ENCODE results near the gene ZNF487. TPM values are rescaled to one million over a fixed set of nuclear protein-coding genes. Genes with fewer than 3 reads are reported as not detected.
"Not testable (repeated sequence)": the region's sequence is repeated elsewhere in the genome, so short reads cannot be mapped to it uniquely, and the experiment has no call there.

ZNF487 gene
- total RNA-seq = 2.0 and 2.2 TPM in 2 replicates

DNA sequence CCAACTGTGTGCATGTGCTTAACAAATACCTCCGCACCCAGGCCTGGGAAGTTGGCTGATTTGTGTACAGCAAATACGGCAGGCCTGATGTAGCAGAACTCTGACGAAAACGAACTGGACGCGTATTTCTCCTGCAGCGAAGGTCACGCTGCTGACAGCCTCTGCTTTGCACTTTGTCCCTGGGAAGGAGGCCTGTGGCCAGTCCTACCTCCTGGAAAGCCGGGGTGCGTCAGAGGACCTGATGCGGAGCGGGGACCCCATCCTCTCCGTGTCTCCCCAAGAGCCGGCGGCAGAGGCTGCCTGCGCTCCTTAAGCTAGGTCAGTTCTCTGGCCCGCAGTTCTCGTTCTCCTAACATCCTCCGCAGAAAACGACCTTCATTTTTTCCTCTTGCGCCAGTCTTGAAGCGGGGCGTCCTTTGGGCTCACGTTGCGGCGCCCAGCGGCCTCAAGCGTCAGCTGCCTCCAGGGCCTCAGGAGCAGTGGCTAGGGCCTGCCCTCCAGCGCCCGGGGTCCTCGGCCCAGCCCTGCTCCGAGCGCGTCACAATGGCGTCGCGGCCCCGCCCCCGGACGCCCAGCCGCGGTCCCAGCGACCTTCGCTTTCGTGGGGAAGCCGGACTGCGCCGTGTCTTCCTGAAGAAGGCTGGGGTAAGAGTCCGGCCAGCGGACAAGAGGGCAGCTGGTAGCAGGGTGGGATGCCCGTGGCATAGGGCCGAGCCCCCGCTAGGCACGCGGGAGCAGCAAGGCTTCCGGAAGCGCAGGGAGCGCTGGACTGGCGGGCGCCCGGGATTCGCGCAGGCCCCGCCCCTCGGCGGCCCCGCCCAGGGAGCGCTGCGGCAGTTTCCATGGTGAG is at the start of gene ZNF487:
Gene ZNF487, plus strand, starts transcription at position 821 of the 850 bp plus-strand sequence. CDS start 38,703 bp downstream, outside the sequence.
- Mint-ChIP-seq H3K27ac (peak within 1 kb of the TSS; percentile 94), H3K4me3 (ENCODE audit: low read depth) (peak within 1 kb of the TSS; percentile 87), H3K4me1 (ENCODE audit: low read depth) (peaks cover 5% of the 10 kb centered on the region), H3K36me3 (ENCODE audit: low read depth) (peaks cover 3% of the 10 kb centered on the region), H3K27me3 (ENCODE audit: low read depth) (no peaks in the 10 kb centered on the region), H3K9me3 (no peaks in the 10 kb centered on the region)
- DNase-seq (ENCODE audit: low spot score) = peak; percentile 88
- intact Hi-C loops (cut with micrococcal nuclease) = loop anchor here (1.0 to 2.0 kb wide), 3 partner anchors 16 to 40 kb away; partner anchors contain the start of gene HNRNPF

DNA sequence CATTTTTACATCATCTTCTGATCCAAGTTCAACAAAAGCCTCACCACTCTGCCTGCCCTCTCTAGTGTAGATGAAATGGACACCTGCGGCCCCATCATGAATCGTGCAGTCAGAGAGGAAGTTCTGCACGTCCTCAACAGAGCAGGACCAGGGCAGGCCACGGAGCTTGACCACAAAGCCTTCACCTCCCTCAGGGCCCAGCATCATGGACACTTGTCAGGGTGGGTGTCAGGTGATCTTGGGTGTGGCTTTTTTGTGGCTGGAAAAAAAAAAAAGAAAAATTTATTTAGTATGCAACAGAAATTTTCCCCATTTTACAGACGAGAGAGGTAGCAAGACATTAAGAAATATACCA is 49.3 kb upstream of the ZNF487 start:
- intact Hi-C loops (cut with micrococcal nuclease) = no loop called here
- no peaks in the 10 kb centered on the region for H3K27me3 Mint-ChIP-seq (ENCODE audit: low read depth)
- H3K27ac Mint-ChIP-seq = peak overlapping the region; percentile 25
- no peaks in the 10 kb centered on the region for H3K9me3 Mint-ChIP-seq
- DNase-seq (ENCODE audit: low spot score) = no peak
- peaks cover 83% of the 10 kb centered on the region for H3K36me3 Mint-ChIP-seq (ENCODE audit: low read depth)
- no peak overlapping the region for H3K4me3 Mint-ChIP-seq (ENCODE audit: low read depth)
- peaks cover 37% of the 10 kb centered on the region for H3K4me1 Mint-ChIP-seq (ENCODE audit: low read depth)

DNA sequence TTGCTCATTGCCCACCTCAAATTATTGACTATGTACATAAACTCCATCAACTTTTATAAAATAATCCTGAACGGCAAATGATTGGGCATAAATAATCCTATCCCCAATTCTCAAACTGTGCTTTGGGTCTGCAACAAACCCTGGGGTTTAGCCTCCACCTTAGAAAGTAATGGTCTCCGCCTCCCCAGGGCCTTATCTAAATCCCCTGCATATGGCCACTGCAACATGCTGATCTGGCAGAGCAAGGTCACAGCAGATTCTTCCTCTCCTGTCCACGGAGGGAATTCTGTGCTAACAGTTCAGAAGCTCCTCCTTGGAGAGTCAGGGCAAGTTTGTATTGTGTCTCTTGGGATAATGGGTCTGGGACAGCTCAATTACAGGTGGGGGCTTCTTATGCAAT is 47.0 kb upstream of the ZNF487 start:
- no peaks in the 10 kb centered on the region for H3K27me3 Mint-ChIP-seq (ENCODE audit: low read depth)
- peaks cover 94% of the 10 kb centered on the region for H3K36me3 Mint-ChIP-seq (ENCODE audit: low read depth)
- intact Hi-C loops (cut with micrococcal nuclease) = no loop called here
- H3K4me3 Mint-ChIP-seq (ENCODE audit: low read depth) = no peak overlapping the region
- H3K27ac Mint-ChIP-seq = peak overlapping the region; percentile 12
- peaks cover 50% of the 10 kb centered on the region for H3K4me1 Mint-ChIP-seq (ENCODE audit: low read depth)
- H3K9me3 Mint-ChIP-seq = no peaks in the 10 kb centered on the region
- DNase-seq (ENCODE audit: low spot score) = no peak

DNA sequence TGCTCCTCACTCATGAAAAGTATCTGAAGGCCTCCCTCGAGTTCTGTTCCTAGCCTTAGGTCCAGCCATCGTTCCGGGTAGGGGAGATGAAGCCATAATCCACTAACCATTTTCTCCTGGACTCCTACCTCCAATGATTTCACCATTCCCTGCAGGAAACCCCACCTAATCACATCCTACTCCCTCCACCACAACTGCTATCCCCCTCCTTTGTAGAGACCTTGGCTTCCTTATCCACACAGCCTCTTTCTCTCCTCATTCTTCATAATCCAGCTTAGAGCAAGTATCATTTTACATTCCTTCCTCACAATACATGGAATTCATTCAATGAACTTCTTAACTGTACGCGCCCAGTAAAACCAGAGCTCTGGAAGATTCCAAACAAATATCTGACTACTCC is 46.6 kb upstream of the ZNF487 start:
- peaks cover 55% of the 10 kb centered on the region for H3K4me1 Mint-ChIP-seq (ENCODE audit: low read depth)
- DNase-seq (ENCODE audit: low spot score) = no peak
- H3K36me3 Mint-ChIP-seq (ENCODE audit: low read depth) = peaks cover 96% of the 10 kb centered on the region
- intact Hi-C loops (cut with micrococcal nuclease) = no loop called here
- peak overlapping the region; percentile 12 for H3K27ac Mint-ChIP-seq
- no peaks in the 10 kb centered on the region for H3K9me3 Mint-ChIP-seq
- H3K4me3 Mint-ChIP-seq (ENCODE audit: low read depth) = no peak overlapping the region
- H3K27me3 Mint-ChIP-seq (ENCODE audit: low read depth) = no peaks in the 10 kb centered on the region

DNA sequence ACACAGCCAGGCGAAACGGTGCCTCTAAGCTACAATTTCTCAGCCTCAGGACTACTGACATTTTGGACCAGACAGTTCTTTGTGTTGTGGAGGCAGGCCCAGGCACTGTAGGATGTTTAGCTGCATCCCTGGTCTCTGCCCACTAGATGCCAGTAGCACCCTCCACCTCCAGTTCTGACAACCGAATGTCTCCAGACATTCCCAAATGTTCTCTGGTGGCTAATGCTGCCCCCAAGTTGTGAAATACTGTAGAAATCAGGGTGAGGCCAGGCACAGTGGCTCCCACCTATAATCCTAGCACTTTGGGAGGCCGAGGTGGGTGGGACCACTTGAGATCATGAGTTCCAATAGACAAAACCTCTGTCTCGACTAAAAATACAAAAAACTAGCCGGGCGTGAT is 46.2 kb upstream of the ZNF487 start:
- peaks cover 55% of the 10 kb centered on the region for H3K4me1 Mint-ChIP-seq (ENCODE audit: low read depth)
- intact Hi-C loops (cut with micrococcal nuclease) = no loop called here
- no peak overlapping the region for H3K4me3 Mint-ChIP-seq (ENCODE audit: low read depth)
- H3K27ac Mint-ChIP-seq = peak overlapping the region; percentile 10
- DNase-seq (ENCODE audit: low spot score) = no peak
- H3K9me3 Mint-ChIP-seq = no peaks in the 10 kb centered on the region
- H3K27me3 Mint-ChIP-seq (ENCODE audit: low read depth) = no peaks in the 10 kb centered on the region
- peaks cover 96% of the 10 kb centered on the region for H3K36me3 Mint-ChIP-seq (ENCODE audit: low read depth)

DNA sequence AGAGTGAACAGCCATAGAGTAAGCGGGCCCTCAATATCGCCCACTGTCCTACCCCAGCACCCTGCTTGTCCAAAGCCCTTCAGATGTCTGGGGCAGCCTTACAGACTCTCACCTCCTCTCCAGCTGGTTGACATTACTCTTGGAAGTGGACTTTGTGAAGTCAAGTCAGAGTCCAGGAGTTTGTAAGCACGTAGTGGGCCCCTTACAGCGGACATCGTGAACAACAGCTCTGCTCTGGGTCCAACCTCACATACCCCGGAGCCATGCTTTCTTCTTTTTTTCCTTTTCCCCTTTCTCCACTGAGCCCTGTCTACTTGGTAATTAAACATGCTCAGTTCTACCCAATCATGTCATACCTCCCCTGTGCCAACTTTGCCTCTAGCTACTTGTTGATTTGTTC is 45.4 kb upstream of the ZNF487 start:
- H3K4me1 Mint-ChIP-seq (ENCODE audit: low read depth) = peaks cover 54% of the 10 kb centered on the region
- no peaks in the 10 kb centered on the region for H3K27me3 Mint-ChIP-seq (ENCODE audit: low read depth)
- H3K36me3 Mint-ChIP-seq (ENCODE audit: low read depth) = peaks cover 96% of the 10 kb centered on the region
- DNase-seq (ENCODE audit: low spot score) = no peak
- intact Hi-C loops (cut with micrococcal nuclease) = no loop called here
- H3K9me3 Mint-ChIP-seq = no peaks in the 10 kb centered on the region
- peak overlapping the region; percentile 11 for H3K27ac Mint-ChIP-seq
- no peak overlapping the region for H3K4me3 Mint-ChIP-seq (ENCODE audit: low read depth)

DNA sequence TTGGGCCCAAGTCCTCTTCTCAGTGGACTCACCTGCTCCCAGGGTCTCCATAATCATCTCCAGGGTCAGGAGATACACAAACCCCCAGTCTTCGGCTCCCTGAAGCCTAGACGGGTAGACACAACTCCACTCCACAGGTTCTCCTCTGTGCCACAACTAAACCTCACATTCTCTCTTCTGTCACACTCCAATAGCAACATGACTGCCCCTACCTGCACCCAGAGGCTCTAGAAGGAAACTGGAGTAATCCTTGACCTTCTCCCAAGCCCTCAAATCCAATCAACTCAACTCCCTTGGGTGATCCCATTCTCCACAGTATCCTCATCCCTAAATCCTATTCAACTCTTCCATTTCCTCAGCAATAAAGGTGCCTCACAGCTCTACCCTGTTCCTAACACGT is 44.2 kb upstream of the ZNF487 start:
- H3K27ac Mint-ChIP-seq = peak overlapping the region; percentile 29
- H3K4me3 Mint-ChIP-seq (ENCODE audit: low read depth) = no peak overlapping the region
- no peaks in the 10 kb centered on the region for H3K9me3 Mint-ChIP-seq
- intact Hi-C loops (cut with micrococcal nuclease) = no loop called here
- H3K4me1 Mint-ChIP-seq (ENCODE audit: low read depth) = peaks cover 50% of the 10 kb centered on the region
- H3K27me3 Mint-ChIP-seq (ENCODE audit: low read depth) = no peaks in the 10 kb centered on the region
- peaks cover 91% of the 10 kb centered on the region for H3K36me3 Mint-ChIP-seq (ENCODE audit: low read depth)
- no peak for DNase-seq (ENCODE audit: low spot score)

DNA sequence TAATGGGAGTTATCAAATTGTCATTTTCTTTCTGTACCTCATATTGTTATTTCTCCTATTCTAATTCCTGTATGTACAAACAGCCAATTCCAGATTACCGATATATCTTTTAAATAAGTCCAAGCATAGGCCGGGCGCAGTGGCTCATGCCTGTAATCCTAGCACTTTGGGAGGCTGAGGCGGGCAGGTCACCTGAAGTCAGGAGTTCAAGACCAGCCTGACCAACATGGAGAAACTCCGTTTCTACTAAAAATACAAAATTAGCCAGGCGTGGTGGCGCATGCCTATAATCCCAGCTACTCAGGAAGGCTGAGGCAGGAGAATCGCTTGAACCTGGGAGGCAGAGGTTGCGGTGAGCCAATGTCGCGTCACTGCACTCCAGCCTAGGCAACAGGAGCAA is 43.7 kb upstream of the ZNF487 start:
- peak overlapping the region; percentile 29 for H3K27ac Mint-ChIP-seq
- H3K4me3 Mint-ChIP-seq (ENCODE audit: low read depth); H3K9me3 Mint-ChIP-seq; H3K27me3 Mint-ChIP-seq (ENCODE audit: low read depth); intact Hi-C loops (cut with micrococcal nuclease); DNase-seq (ENCODE audit: low spot score): not testable (repeated sequence)
- peaks cover 91% of the 10 kb centered on the region for H3K36me3 Mint-ChIP-seq (ENCODE audit: low read depth)
- peaks cover 51% of the 10 kb centered on the region for H3K4me1 Mint-ChIP-seq (ENCODE audit: low read depth)

DNA sequence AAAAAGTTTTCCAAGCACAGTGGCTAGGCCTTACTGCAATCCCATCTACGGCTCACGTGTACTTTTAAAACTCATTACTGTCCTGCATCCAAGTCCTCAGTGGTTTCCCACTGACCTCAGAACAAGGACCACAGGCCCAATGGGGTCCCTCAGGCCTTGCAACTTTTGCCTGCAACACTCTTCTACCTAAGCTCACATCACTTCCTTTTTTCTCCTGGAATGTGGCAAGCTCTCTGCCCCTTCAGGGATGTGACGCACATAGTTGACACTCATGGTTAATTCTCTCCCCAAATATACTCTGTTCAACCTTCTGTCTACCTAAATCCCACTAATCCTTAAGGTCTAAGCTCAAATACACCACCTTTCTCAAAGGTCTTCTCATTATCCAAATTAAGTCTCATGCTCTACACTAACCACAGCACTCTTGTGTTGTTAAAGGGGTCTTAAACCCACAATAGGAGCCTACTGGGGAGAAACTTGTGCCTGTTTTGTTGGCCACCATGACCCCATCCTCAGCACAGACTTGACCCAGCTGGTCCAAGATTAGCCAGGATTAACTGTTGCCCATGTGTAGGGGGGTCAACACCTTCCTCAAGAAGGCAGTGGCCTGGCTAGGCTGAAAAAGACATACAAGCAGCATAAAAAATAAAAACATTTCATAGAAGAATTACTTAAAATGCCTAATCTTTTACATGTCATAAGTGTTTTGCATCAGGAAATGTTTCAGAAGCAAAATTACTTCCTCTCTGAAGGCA is 43.1 kb upstream of the ZNF487 start:
- intact Hi-C loops (cut with micrococcal nuclease) = no loop called here
- Mint-ChIP-seq H3K36me3 (ENCODE audit: low read depth) (peaks cover 89% of the 10 kb centered on the region), H3K4me3 (ENCODE audit: low read depth) (no peak overlapping the region), H3K27me3 (ENCODE audit: low read depth) (no peaks in the 10 kb centered on the region), H3K4me1 (ENCODE audit: low read depth) (peaks cover 50% of the 10 kb centered on the region), H3K9me3 (no peaks in the 10 kb centered on the region), H3K27ac (peak overlapping the region; percentile 5)
- no peak for DNase-seq (ENCODE audit: low spot score)

DNA sequence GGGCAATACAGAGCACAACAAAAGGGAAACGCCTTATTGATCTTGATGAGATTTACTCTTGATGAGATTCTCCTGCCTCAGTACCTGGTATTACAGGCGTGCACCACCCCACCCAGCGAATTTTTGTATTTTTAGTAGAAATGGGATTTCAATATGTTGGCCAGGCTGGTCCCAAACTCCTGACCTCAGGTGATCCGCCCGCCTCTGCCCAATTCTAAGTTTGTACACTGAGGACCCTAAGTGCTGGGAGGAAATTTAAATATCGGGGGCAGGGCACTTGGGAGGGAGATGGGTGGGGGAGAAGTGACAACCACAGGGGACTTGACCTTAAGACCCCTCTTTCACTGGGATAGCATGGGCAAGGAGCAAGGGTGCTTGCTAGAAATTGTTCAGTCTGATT is 42.0 kb upstream of the ZNF487 start:
- Mint-ChIP-seq H3K9me3 (no peaks in the 10 kb centered on the region), H3K27me3 (ENCODE audit: low read depth) (no peaks in the 10 kb centered on the region), H3K4me3 (ENCODE audit: low read depth) (peak overlapping the region; percentile 85), H3K4me1 (ENCODE audit: low read depth) (peaks cover 54% of the 10 kb centered on the region), H3K36me3 (ENCODE audit: low read depth) (peaks cover 86% of the 10 kb centered on the region), H3K27ac (peak overlapping the region; percentile 54)
- intact Hi-C loops (cut with micrococcal nuclease) = loop anchor here (5.0 kb wide), 2 partner anchors 202 to 253 kb away; no protein-coding TSS in a partner anchor
- no peak for DNase-seq (ENCODE audit: low spot score)

DNA sequence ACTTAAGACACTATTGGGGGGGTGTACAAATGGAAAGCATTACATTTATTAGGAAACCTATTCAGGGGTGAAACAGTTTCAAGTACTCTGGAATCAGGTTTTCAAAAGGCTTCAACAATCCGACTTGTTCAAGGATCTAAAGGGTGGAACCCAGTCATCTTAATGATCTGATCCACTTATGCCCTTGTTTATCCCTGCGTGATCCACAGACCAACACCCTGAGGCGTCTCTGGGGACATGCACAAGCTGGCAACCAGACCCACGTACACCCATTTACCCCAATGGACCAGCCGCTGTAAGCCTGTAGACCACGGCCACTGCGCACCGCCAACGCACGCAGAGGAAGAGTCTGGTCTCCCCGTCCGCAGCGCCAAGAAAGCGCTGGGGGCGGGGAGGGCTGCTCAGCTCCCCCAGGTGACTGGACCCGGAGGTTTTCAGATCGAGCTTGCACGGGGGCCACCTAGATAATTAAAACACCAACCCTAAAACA is 41.3 kb upstream of the ZNF487 start:
- H3K4me3 Mint-ChIP-seq (ENCODE audit: low read depth) = peak overlapping the region; percentile 85
- DNase-seq (ENCODE audit: low spot score) = no peak
- intact Hi-C loops (cut with micrococcal nuclease) = loop anchor here (2.0 to 5.0 kb wide), 3 partner anchors 41 to 253 kb away; partner anchors contain the start of gene ZNF487

DNA sequence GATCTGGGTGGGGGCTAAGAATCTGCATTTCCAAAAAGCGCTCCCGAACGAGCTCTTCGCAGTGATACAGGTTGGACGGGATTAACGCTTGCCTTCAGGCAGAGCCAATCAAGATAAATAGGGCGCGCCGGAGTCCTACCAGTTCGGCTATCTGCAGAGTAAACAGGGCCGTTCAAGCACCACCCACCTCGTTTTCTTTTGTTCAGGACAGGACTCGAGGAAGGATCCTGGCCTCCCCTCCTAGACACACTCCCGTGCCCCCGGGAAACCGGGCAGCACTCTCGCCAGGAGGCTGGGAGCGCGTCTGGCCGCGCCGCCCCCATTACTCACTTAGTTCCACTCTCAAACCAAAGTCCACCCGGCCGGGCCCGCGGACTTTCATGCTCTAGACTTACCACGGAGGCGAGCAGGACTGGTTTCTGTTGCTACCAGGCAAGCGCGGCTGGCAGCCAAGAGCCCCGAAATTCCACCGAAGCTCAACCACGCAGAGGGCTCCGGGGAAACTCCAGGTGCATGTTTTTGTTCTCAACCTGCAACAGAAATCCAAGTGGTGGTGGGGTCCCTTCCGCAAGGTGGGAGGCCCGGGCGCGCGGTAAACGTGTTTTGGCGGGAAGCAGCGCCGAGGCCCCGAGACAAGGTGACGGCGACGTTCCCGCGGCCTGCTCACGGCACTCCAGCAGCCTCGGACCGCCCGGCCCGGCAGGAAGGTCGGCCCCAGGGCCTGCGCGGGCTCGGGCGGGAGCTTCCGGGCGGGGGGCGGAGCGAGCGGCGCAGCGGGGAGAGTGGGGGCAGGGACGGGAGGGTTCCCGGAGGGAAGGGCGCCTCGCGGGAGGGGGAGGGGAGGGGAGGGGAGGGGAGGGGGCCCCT is 40.6 kb upstream of the ZNF487 start:
- Mint-ChIP-seq H3K27me3 (ENCODE audit: low read depth) (no peaks in the 10 kb centered on the region), H3K36me3 (ENCODE audit: low read depth) (peaks cover 86% of the 10 kb centered on the region), H3K9me3 (no peaks in the 10 kb centered on the region), H3K4me3 (ENCODE audit: low read depth) (peak overlapping the region; percentile 85), H3K27ac (peak overlapping the region; percentile 86), H3K4me1 (ENCODE audit: low read depth) (peaks cover 60% of the 10 kb centered on the region)
- peak; percentile 74 for DNase-seq (ENCODE audit: low spot score)
- intact Hi-C loops (cut with micrococcal nuclease) = loop anchor here (2.0 to 5.0 kb wide), 3 partner anchors 41 to 254 kb away; partner anchors contain the start of gene ZNF487

More for the DNA sequence above, 41.3 kb upstream of the ZNF487 start:
- H3K27me3 Mint-ChIP-seq (ENCODE audit: low read depth) = no peaks in the 10 kb centered on the region
- H3K36me3 Mint-ChIP-seq (ENCODE audit: low read depth) = peaks cover 84% of the 10 kb centered on the region
- peak overlapping the region; percentile 86 for H3K27ac Mint-ChIP-seq
- H3K4me1 Mint-ChIP-seq (ENCODE audit: low read depth) = peaks cover 54% of the 10 kb centered on the region
- H3K9me3 Mint-ChIP-seq = no peaks in the 10 kb centered on the region
